H1 (cell line): ENCODE results near the gene TLCD2. TPM values are rescaled to one million over a fixed set of nuclear protein-coding genes. Genes with fewer than 3 reads are reported as not detected.

Source experiments
- CTCF ChIA-PET: fragments of 300-600 bp; sonication (Branson Sonifier 250); formaldehyde crosslinking; loops from one replicate; lab custom pipeline; 2021; ENCODE audit not compliant: partially characterized antibody; lab: Charles Lee
- POLR2A ChIA-PET: fragments of 300-600 bp; sonication (Branson Sonifier 250); formaldehyde crosslinking; loops from one replicate; lab custom pipeline; 2021; ENCODE audit warnings: inconsistent platforms; ENCODE audit not compliant: partially characterized antibody; lab: Charles Lee
- DNase-seq, 2 experiments: peaks; one replicate each; pipeline versions ENCODE4 v3.0.0 to v3.0.0-alpha.2; 2010 to 2022; ENCODE audit warnings: low spot score in 2 of 2, low read depth in 1 of 2, mixed read lengths in 1 of 2
- FAIRE-seq: peaks from 2 replicates; lab custom pipeline; 2011; peaks lifted over from hg19 to GRCh38; lab: Jason Lieb, UNC
- H2AFZ ChIP-seq: 2 replicates; pipeline ENCODE4 v1.8.1; 2012; ENCODE audit warnings: low read length, inconsistent platforms
- H2AK5ac ChIP-seq: 2 replicates; pipeline ENCODE4 v1.6.1; 2013; ENCODE audit warnings: low read depth, low read length
- H2BK120ac ChIP-seq: replicated peaks from 2 replicates; pipeline ENCODE3; 2013; ENCODE audit warnings: low read depth, low read length, inconsistent platforms
- H2BK12ac ChIP-seq: 2 replicates; pipeline ENCODE4 v1.6.1; 2013; ENCODE audit warnings: low read depth, low read length
- H2BK15ac ChIP-seq: 2 replicates; pipeline ENCODE4 v1.6.1; 2013; ENCODE audit warnings: low read length
- H2BK20ac ChIP-seq: 2 replicates; pipeline ENCODE4 v1.6.1; 2013; ENCODE audit warnings: low read length
- H2BK5ac ChIP-seq: 2 replicates; pipeline ENCODE4 v1.6.1; 2013; ENCODE audit warnings: low read depth, low read length
- H3K14ac ChIP-seq: 2 replicates; pipeline ENCODE4 v1.6.1; 2013; ENCODE audit warnings: inconsistent platforms; ENCODE audit not compliant: insufficient read length
- H3K18ac ChIP-seq: 2 replicates; pipeline ENCODE4 v1.6.1; 2013; ENCODE audit warnings: low read length; ENCODE audit errors: extremely low read depth
- H3K23ac ChIP-seq: 2 replicates; pipeline ENCODE4 v1.6.1; 2013; ENCODE audit warnings: inconsistent platforms; ENCODE audit not compliant: insufficient read length
- H3K23me2 ChIP-seq: 2 replicates; pipeline ENCODE4 v1.6.1; 2013; ENCODE audit warnings: low read depth, low read length
- H3K27ac ChIP-seq: 2 replicates; pipeline ENCODE4 v1.6.1; 2011; ENCODE audit warnings: low read depth, low read length, inconsistent platforms
- H3K27me3 ChIP-seq, 4 experiments: replicated peaks in 1 of 4; 1 replicate in 1 of 4; 2 replicates in 3 of 4; pipeline versions ENCODE4 v1.6.1 to v1.8.1; 2011 to 2013; ENCODE audit warnings: low read length in 3 of 4, mild to moderate bottlenecking in 3 of 4, inconsistent platforms in 2 of 4, mixed read lengths in 2 of 4, moderate library complexity in 1 of 4; ENCODE audit not compliant: control insufficient read depth in 3 of 4, insufficient read depth in 3 of 4; ENCODE audit errors: extremely low read depth in 1 of 4
- H3K36me3 ChIP-seq, 4 experiments: 2 replicates each; pipeline versions ENCODE4 v1.6.1 to v1.8.1; 2011 to 2013; ENCODE audit warnings: mild to moderate bottlenecking in 4 of 4, low read length in 3 of 4, moderate library complexity in 2 of 4, control low read depth in 1 of 4, inconsistent platforms in 1 of 4; ENCODE audit not compliant: insufficient read depth in 4 of 4, control insufficient read depth in 2 of 4
- H3K4ac ChIP-seq: replicated peaks from 2 replicates; pipeline ENCODE3; 2013; ENCODE audit warnings: low read length, low read depth, mixed read lengths, inconsistent platforms; ENCODE audit not compliant: insufficient read length
- H3K4me1 ChIP-seq, 4 experiments: replicated peaks in 1 of 4; 1 replicate in 1 of 4; 2 replicates in 3 of 4; pipeline versions ENCODE4 v1.6.1 to v1.8.1; 2011 to 2013; ENCODE audit warnings: low read length in 3 of 4, inconsistent platforms in 2 of 4, mixed read lengths in 1 of 4; ENCODE audit not compliant: insufficient read depth in 4 of 4, control insufficient read depth in 3 of 4
- H3K4me2 ChIP-seq, 2 experiments: 2 replicates each; pipeline versions ENCODE4 v1.6.1 to v1.8.1; 2011 to 2013; ENCODE audit warnings: low read depth in 2 of 2, low read length in 2 of 2, control low read depth in 1 of 2, inconsistent platforms in 1 of 2, mild to moderate bottlenecking in 1 of 2; ENCODE audit not compliant: insufficient read depth in 1 of 2
- H3K4me3 ChIP-seq, 4 experiments: fragments of 200-600, 300-600 bp in 1 of 4; sonication (generic), shearing (Covaris generic), sonication (Bioruptor Twin) in 1 of 4; 2 replicates each; pipeline versions ENCODE4 v1.5.1 to v1.8.1; 2011 to 2016; ENCODE audit warnings: low read length in 4 of 4, low read depth in 3 of 4, control low read depth in 2 of 4, inconsistent platforms in 2 of 4, mild to moderate bottlenecking in 2 of 4, mixed read lengths in 1 of 4, moderate library complexity in 1 of 4; ENCODE audit not compliant: insufficient read depth in 2 of 4; ENCODE audit errors: extremely low read depth in 1 of 4
- H3K56ac ChIP-seq: replicated peaks from 2 replicates; pipeline ENCODE3; 2013; ENCODE audit warnings: low read depth, mild to moderate bottlenecking, mixed read lengths, low read length, inconsistent platforms; ENCODE audit not compliant: insufficient read length
- H3K79me1 ChIP-seq: 2 replicates; pipeline ENCODE4 v1.6.1; 2013; ENCODE audit warnings: low read depth, low read length, control low read depth
- H3K79me2 ChIP-seq, 2 experiments: 2 replicates each; pipeline versions ENCODE4 v1.6.1 to v1.8.1; 2012 to 2013; ENCODE audit warnings: low read length in 2 of 2, mild to moderate bottlenecking in 2 of 2, inconsistent platforms in 1 of 2; ENCODE audit not compliant: insufficient read depth in 2 of 2, control insufficient read depth in 1 of 2
- H3K9ac ChIP-seq, 4 experiments: replicated peaks in 1 of 4; 1 replicate in 1 of 4; 2 replicates in 3 of 4; pipeline versions ENCODE4 v1.6.1 to v1.8.1; 2011 to 2013; ENCODE audit warnings: low read depth in 3 of 4, low read length in 3 of 4, control low read depth in 2 of 4, mild to moderate bottlenecking in 2 of 4, moderate library complexity in 2 of 4, inconsistent platforms in 1 of 4; ENCODE audit errors: extremely low read depth in 1 of 4
- H3K9me3 ChIP-seq, 2 experiments: 2 replicates each; pipeline versions ENCODE4 v1.6.1 to v1.8.1; 2012 to 2013; ENCODE audit warnings: mild to moderate bottlenecking in 2 of 2, moderate library complexity in 2 of 2, control low read depth in 1 of 2, inconsistent platforms in 1 of 2, low read depth in 1 of 2, low read length in 1 of 2, mixed read lengths in 1 of 2; ENCODE audit not compliant: insufficient read depth in 2 of 2
- H4K20me1 ChIP-seq, 2 experiments: replicated peaks in 1 of 2; 2 replicates each; pipeline versions ENCODE3 to v1.8.1; 2011 to 2013; ENCODE audit warnings: inconsistent platforms in 2 of 2, low read length in 2 of 2, mild to moderate bottlenecking in 1 of 2; ENCODE audit not compliant: insufficient read depth in 2 of 2, control insufficient read depth in 1 of 2
- H4K5ac ChIP-seq: 2 replicates; pipeline ENCODE4 v1.6.1; 2013; ENCODE audit warnings: low read length, low read depth, mixed read lengths, inconsistent platforms; ENCODE audit not compliant: insufficient read length
- H4K8ac ChIP-seq: 2 replicates; pipeline ENCODE4 v1.8.0; 2013; ENCODE audit warnings: mild to moderate bottlenecking, moderate library complexity, low read length, inconsistent platforms; ENCODE audit not compliant: insufficient read depth; ENCODE audit errors: extremely low read depth
- H4K91ac ChIP-seq: replicated peaks from 2 replicates; pipeline ENCODE3; 2013; ENCODE audit warnings: low read length, mixed read lengths, inconsistent platforms; ENCODE audit not compliant: insufficient read length
- CBX5 ChIP-seq: fragments of 300-800, 300-1000 bp; sonication (generic); IDR thresholded peaks from 2 replicates; pipeline ENCODE4 v1.7.1; 2016; ENCODE audit warnings: antibody characterized with exemption, low read length, low read depth
- CEBPB ChIP-seq: IDR thresholded peaks from 2 replicates; pipeline ENCODE4 v1.6.1; 2012; ENCODE audit warnings: low read depth, low read length
- CTBP2 ChIP-seq: IDR thresholded peaks from 2 replicates; pipeline ENCODE4 v1.7.0; 2011; ENCODE audit warnings: borderline replicate concordance, mild to moderate bottlenecking, moderate library complexity, mixed read lengths, low read length; ENCODE audit not compliant: insufficient read depth, insufficient read length
- CTCF ChIP-seq, 3 experiments: IDR thresholded peaks; 1 replicate in 2 of 3; 2 replicates in 1 of 3; pipeline versions ENCODE4 v1.5.1 to v1.6.1; 2011; ENCODE audit warnings: low read length in 3 of 3, mild to moderate bottlenecking in 3 of 3, inconsistent platforms in 2 of 3, low read depth in 1 of 3, moderate library complexity in 1 of 3; ENCODE audit not compliant: insufficient read depth in 1 of 3; ENCODE audit errors: control extremely low read depth in 1 of 3
- GABPA ChIP-seq: IDR thresholded peaks from 2 replicates; pipeline ENCODE4 v1.6.1; 2011; ENCODE audit warnings: mild to moderate bottlenecking, low read length, moderate library complexity, borderline replicate concordance; ENCODE audit not compliant: insufficient read depth
- NANOG ChIP-seq: IDR thresholded peaks from 2 replicates; pipeline ENCODE4 v1.6.1; 2011; ENCODE audit warnings: low read length, low read depth, mild to moderate bottlenecking, inconsistent platforms; ENCODE audit not compliant: insufficient read depth, poor library complexity, severe bottlenecking
- RXRA ChIP-seq: IDR thresholded peaks from 2 replicates; pipeline ENCODE4 v1.6.1; 2011; ENCODE audit warnings: low read depth, mild to moderate bottlenecking, low read length, moderate library complexity; ENCODE audit not compliant: insufficient read depth
- SIN3A ChIP-seq, 2 experiments: IDR thresholded peaks in 1 of 2; conservative IDR thresholded peaks in 1 of 2; 2 replicates each; pipeline ENCODE4 v1.6.1; 2011 to 2012; ENCODE audit warnings: low read length in 2 of 2, improper control_type of control experiment in 1 of 2, low read depth in 1 of 2, mild to moderate bottlenecking in 1 of 2
- SP2 ChIP-seq: IDR thresholded peaks from 2 replicates; pipeline ENCODE4 v1.6.1; 2012; ENCODE audit warnings: mild to moderate bottlenecking, low read length, inconsistent platforms
- TCF12 ChIP-seq: IDR thresholded peaks from 2 replicates; pipeline ENCODE4 v1.6.1; 2011; ENCODE audit warnings: low read depth, mild to moderate bottlenecking, low read length
- WGBS, 2 experiments: shearing (Covaris generic) in 1 of 2; methylation state at CpG; one replicate each; pipeline versions ENCODE4 v1.1.6 to v1.1.7; 2013 to 2015; ENCODE audit warnings: low lambda C conversion rate in 2 of 2, mixed read lengths in 2 of 2, inconsistent platforms in 1 of 2, low coverage in 1 of 2, missing lambda C conversion rate in 1 of 2; ENCODE audit not compliant: insufficient replicate concordance in 2 of 2, insufficient coverage in 1 of 2, insufficient read length in 1 of 2; ENCODE audit errors: extremely low coverage in 1 of 2, missing lambda C conversion rate in 1 of 2; 5-methylcytosine and 5-hydroxymethylcytosine counted together
- polyA plus RNA-seq, 7 experiments: library from polyadenylated mRNA; depleted of rRNA in 3 of 7; stranded (reverse) in 5 of 7; unstranded in 2 of 7; fragments of >200 nt in 5 of 7; fragments of 200-250 nt in 2 of 7; gene quantifications; 1 replicate in 5 of 7; 2 replicates in 1 of 7; 4 replicates in 1 of 7; pipeline versions ENCODE4 v1.2.1 to v1.2.3, GENCODE V29; 2011 to 2013; ENCODE audit warnings: missing spikeins in 2 of 7, mixed read lengths in 2 of 7
- total RNA-seq: library from RNA; stranded (reverse); fragmentation: NEBNext Ultra II Directional; extraction: Animal tissue kit (Norgen Biotek cat#: 25700); gene quantifications from 2 replicates; pipeline ENCODE4 v1.2.1, GENCODE V29; 2021

TLCD2 gene
- total and polyA plus RNA-seq, 2 of the 8 experiments (the other 6 are each of a cell fraction or from before 2014, with no cell fraction given): 0.47 to 1.4 TPM

- H2AK5ac ChIP-seq: no peak overlapping the region
- H3K18ac ChIP-seq: no peak overlapping the region
- H4K8ac ChIP-seq: no peak overlapping the region
- H3K4me3 ChIP-seq: no peak overlapping the region
- peaks cover 0 to 7% (median 3%) of the 10 kb centered on the region in 4 experiments; a peak in 3 of 7 replicates for H3K4me1 ChIP-seq
- H3K23me2 ChIP-seq: peaks cover 4% of the 10 kb centered on the region; the same call in 1 of the 2 replicates
- H3K79me2 ChIP-seq: no peaks in the 10 kb centered on the region
- no peak overlapping the region for H3K4me2 ChIP-seq
- no peak overlapping the region; the same call in 1 of the 2 replicates for H2BK5ac ChIP-seq
- 86% methylated on average over 14 of the region's 14 CpGs; no CpG with 5 or more reads in 1 of the 2 experiments for WGBS, 2 experiments
- ChIA-PET POLR2A (interaction anchor here (1.2 to 6.5 kb wide), 2 partner anchors 10 to 24 kb away, joined by 3 to 65 read pairs; no protein-coding TSS in a partner anchor), CTCF (interaction anchor here (2.9 kb wide), 1 partner anchor 15 kb away, joined by 18 read pairs; no protein-coding TSS in a partner anchor)
- no peak overlapping the region for H4K91ac ChIP-seq
- H2BK12ac ChIP-seq: no peak overlapping the region
- H4K5ac ChIP-seq: no peak overlapping the region
- H3K36me3 ChIP-seq: peaks cover 55 to 82% (median 70%) of the 10 kb centered on the region in 4 experiments
- no peak overlapping the region for H2BK15ac ChIP-seq
- no peak overlapping the region for H3K23ac ChIP-seq
- no peak overlapping the region for H2AFZ ChIP-seq
- H3K9me3 ChIP-seq: no peaks in the 10 kb centered on the region; a peak in 1 of 4 replicates
- no peak for FAIRE-seq
- H4K20me1 ChIP-seq: peaks cover 20 to 24% of the 10 kb centered on the region in 2 experiments
- H3K14ac ChIP-seq: no peak overlapping the region
- no peak overlapping the region for H3K9ac ChIP-seq
- DNase-seq: no peak
- no peak overlapping the region for H2BK120ac ChIP-seq
- no peak overlapping the region for H3K56ac ChIP-seq
- no peaks in the 10 kb centered on the region for H3K27me3 ChIP-seq
- H3K27ac ChIP-seq: no peak overlapping the region
- H3K79me1 ChIP-seq: no peaks in the 10 kb centered on the region; the same call in 1 of the 2 replicates
- no peak overlapping the region for H3K4ac ChIP-seq
- no peak overlapping the region for H2BK20ac ChIP-seq
- no peak for TF ChIP-seq GABPA
- TF ChIP-seq CTBP2: no peak
- TF ChIP-seq SIN3A (conservative IDR thresholded peaks at IDR 0.05 in 1 of 2, IDR thresholded peaks at IDR 0.05 in 1 of 2; ENCODE audit: low read depth in 1 of 2, low read length in 2 of 2): no peak
- no peak for TF ChIP-seq CTCF (IDR thresholded peaks at IDR 0.05; ENCODE audit: control extremely low read depth in 1 of 3, insufficient read depth in 1 of 3, low read depth in 1 of 3, low read length in 3 of 3)
- TF ChIP-seq TCF12: no peak
- no peak for TF ChIP-seq NANOG
- TF ChIP-seq SP2: no peak
- no peak for TF ChIP-seq CBX5
- TF ChIP-seq CEBPB: no peak
- no peak for TF ChIP-seq RXRA
Measured at GRCh38 chr17:1653735-1654134, 56.4 kb downstream of the TLCD2 start.
